Activated CD4-positive, alpha-beta T cell treated with anti-CD3 and anti-CD28 coated beads for 36 hours (primary cell): ENCODE data around the gene DYNC1LI1. TPM values are rescaled to one million over a fixed set of nuclear protein-coding genes. Genes with fewer than 3 reads are reported as not detected.

Source experiments
- ATAC-seq: fragments of 200-7000 bp; cut with Tn5 transposase; one replicate; pipeline ENCODE4 v1.10.0; 2021; ENCODE audit warnings: mild to moderate bottlenecking, moderate library complexity
- CTCF ChIA-PET: fragments of 350-600 bp; sonication (Branson Sonifier 250); formaldehyde crosslinking; loops from one replicate; lab custom pipeline; 2021; ENCODE audit warnings: antibody characterized with exemption; lab: Charles Lee
- POLR2A ChIA-PET: fragments of 350-600 bp; sonication (Branson Sonifier 250); formaldehyde crosslinking; loops from one replicate; lab custom pipeline; 2021; ENCODE audit warnings: antibody characterized with exemption, inconsistent platforms; lab: Charles Lee
- DNase-seq: peaks from one replicate; pipeline ENCODE4 v3.0.0-alpha.2; 2020
- H3K27ac Mint-ChIP-seq: one replicate; pipeline ENCODE4 v1.8.0; 2021; ENCODE audit warnings: mixed read lengths
- H3K27me3 Mint-ChIP-seq: one replicate; pipeline ENCODE4 v1.8.0; 2021; ENCODE audit warnings: mixed read lengths
- H3K36me3 Mint-ChIP-seq: one replicate; pipeline ENCODE4 v1.8.0; 2021; ENCODE audit warnings: low read depth, mixed read lengths
- H3K4me1 Mint-ChIP-seq: one replicate; pipeline ENCODE4 v1.8.0; 2021; ENCODE audit warnings: mixed read lengths
- H3K4me3 Mint-ChIP-seq: one replicate; pipeline ENCODE4 v1.8.0; 2021; ENCODE audit warnings: mild to moderate bottlenecking, moderate library complexity, mixed read lengths
- H3K9me3 Mint-ChIP-seq: one replicate; pipeline ENCODE4 v1.8.0; 2021; ENCODE audit warnings: low read depth, mixed read lengths
- intact Hi-C, 2 experiments: fragments of 100-400 bp; cut with DNase I in 1 of 2; cut with micrococcal nuclease in 1 of 2; formaldehyde crosslinking; loops; one replicate each; pipeline versions ENCODE4 v1.14.2 to v1.15.1; 2022 to 2024; cut with DNase I, micrococcal nuclease
- total RNA-seq, 2 experiments: library from RNA; stranded (reverse); gene quantifications; one replicate each; pipeline ENCODE4 v1.2.3, GENCODE V29; 2021

The DYNC1LI1 gene
- total RNA-seq, 2 experiments from 2014 or later: 31.8 to 31.9 TPM

DNA sequence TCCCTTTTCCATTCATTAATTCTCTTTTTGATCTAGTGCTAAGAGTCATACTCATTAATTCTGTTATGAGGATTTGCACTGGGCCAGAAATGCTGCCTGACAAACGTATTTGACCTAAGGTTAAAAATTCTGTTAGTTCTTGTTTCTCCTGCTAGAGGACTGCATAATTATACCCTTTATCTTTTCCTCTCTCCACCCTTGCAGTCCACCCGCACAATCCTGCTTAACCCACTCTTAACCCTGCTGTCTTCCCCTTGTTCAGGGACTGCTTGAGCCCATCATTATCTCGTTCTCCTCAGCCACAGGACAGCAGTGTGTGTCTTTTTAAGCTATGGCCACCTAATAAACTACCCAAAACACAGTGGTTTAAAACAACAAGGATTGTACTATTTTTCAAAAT lies 31.1 kb upstream of the DYNC1LI1 start:
- no peak for ATAC-seq
- H3K4me3 Mint-ChIP-seq: no peak overlapping the region
- H3K36me3 Mint-ChIP-seq: no peaks in the 10 kb centered on the region

DNA sequence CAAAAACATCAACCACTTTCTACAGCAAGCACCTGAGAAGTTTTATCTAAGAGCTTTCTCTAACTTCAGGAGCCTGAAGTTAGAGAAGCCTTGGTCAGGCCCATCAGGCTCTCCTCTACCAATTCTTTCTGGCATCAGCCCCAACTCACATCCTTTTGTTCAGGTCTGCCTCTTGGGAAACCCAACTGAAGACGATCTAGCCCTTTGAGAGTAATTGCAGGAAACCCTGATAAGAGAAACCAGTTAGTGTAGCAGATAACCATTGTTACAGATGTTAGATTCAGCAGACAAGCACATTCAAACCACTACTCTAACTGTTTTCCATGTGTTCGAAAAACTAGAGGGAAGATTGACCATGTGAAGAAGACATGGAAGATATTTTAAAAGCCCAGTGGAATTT lies 27.0 kb upstream of the DYNC1LI1 start:
- CTCF ChIA-PET: interaction anchor here (0.7 to 0.8 kb wide), 2 partner anchors 13 to 85 kb away, joined by 3 read pairs; no protein-coding TSS in a partner anchor
- H3K27ac Mint-ChIP-seq: no peak overlapping the region
- H3K4me1 Mint-ChIP-seq: no peaks in the 10 kb centered on the region
- intact Hi-C loops: no loop called here
- H3K9me3 Mint-ChIP-seq: no peaks in the 10 kb centered on the region
- ATAC-seq: no peak
- POLR2A ChIA-PET: no interaction called here
- peaks cover 8% of the 10 kb centered on the region for H3K27me3 Mint-ChIP-seq
- DNase-seq: no peak
- H3K4me3 Mint-ChIP-seq: no peak overlapping the region
- H3K36me3 Mint-ChIP-seq: no peaks in the 10 kb centered on the region

More for the DNA sequence above, 31.1 kb upstream of the DYNC1LI1 start:
- DNase-seq: no peak
- POLR2A ChIA-PET: no interaction called here
- Mint-ChIP-seq H3K27me3 (peaks cover 5% of the 10 kb centered on the region), H3K27ac (no peak overlapping the region), H3K9me3 (no peaks in the 10 kb centered on the region), H3K4me1 (no peaks in the 10 kb centered on the region)
- intact Hi-C loops: no loop called here
- CTCF ChIA-PET: interaction anchor here (1.4 kb wide), 1 partner anchor 11 kb away, joined by 3 read pairs; no protein-coding TSS in a partner anchor

DNA sequence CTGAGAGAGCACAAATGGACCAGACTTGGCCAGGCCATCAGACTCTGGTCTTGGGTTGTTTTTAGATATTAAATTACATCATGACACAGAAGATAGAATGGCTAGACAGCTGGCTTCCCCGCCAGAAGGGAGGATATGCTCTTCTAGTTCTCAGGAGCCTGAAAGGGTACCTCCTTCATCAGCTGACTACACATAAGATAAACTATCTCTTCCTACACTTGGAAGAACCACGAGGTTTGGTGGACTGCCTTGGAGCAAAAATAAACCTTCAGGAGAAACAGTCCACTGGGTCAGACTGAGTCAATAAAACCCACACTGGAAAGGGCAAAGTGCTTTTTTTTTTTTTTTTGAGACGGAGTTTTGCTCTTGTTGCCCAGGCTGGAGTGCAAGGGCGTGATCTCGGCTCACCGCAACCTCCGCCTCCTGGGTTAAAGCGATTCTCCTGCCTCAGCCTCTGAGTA lies 26.3 kb upstream of the DYNC1LI1 start:
- Mint-ChIP-seq H3K4me3 (no peak overlapping the region), H3K9me3 (no peaks in the 10 kb centered on the region), H3K27me3 (peaks cover 8% of the 10 kb centered on the region), H3K27ac (no peak overlapping the region), H3K36me3 (no peaks in the 10 kb centered on the region), H3K4me1 (no peaks in the 10 kb centered on the region)
- intact Hi-C loops: no loop called here
- CTCF ChIA-PET: no interaction called here
- POLR2A ChIA-PET: no interaction called here
- DNase-seq (no peak), ATAC-seq (no peak)

DNA sequence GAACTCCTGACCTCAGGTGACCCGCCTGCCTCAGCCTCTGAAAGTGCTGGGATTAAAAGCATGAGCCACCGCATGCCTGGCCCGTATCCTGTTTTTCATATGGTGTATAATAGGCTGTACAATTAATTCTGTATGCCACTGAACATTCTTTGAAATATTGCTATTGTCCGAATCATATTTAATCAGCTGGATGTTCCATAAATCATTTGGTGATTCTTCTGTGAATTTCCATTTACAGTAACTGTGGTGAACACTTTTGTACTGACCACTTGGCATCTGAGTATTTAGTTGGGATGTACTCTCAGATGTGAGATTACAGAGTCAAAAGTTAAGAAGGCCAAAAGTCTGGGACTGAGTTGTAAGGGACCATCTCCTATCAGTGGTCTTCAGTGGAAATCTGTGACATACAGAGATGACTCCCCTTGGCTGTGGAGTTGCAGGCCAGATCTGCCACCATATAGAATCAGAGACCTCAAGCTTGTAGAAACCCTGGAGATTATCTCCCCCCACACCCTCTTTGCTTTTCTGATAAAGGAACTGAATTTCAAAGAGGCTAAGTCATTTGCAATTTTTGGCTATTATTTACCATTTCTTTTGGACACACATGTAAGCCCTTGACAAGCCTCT lies 25.7 kb upstream of the DYNC1LI1 start:
- ATAC-seq (no peak), DNase-seq (no peak)
- POLR2A ChIA-PET: no interaction called here
- Mint-ChIP-seq H3K27ac (no peak overlapping the region), H3K4me1 (no peaks in the 10 kb centered on the region), H3K4me3 (no peak overlapping the region), H3K27me3 (peaks cover 5% of the 10 kb centered on the region), H3K36me3 (no peaks in the 10 kb centered on the region), H3K9me3 (no peaks in the 10 kb centered on the region)
- intact Hi-C loops: no loop called here
- CTCF ChIA-PET: no interaction called here

DNA sequence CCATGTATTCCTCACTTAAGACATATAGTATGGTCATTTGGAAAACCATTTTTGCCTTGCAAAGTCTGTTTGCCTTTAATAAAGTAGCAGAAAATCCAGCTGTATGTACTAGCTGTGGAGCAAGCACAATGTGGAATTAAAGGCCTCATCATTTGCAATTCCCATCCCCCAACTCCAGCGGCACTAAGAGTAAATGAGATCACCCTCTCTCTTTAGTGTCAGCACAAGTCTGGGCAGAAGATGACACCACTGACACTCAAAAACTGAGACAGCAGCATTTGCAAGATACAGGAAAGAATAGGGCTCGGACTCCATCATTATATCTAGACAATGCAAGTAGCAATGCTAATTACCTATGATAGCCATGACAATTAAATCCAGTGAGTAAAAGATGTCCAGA lies 24.7 kb upstream of the DYNC1LI1 start:
- peaks cover 2% of the 10 kb centered on the region for H3K27me3 Mint-ChIP-seq
- H3K4me1 Mint-ChIP-seq: no peaks in the 10 kb centered on the region
- H3K9me3 Mint-ChIP-seq: no peaks in the 10 kb centered on the region
- no peak for ATAC-seq
- no peak overlapping the region for H3K4me3 Mint-ChIP-seq
- DNase-seq: no peak
- no peak overlapping the region for H3K27ac Mint-ChIP-seq
- POLR2A ChIA-PET: no interaction called here
- no peaks in the 10 kb centered on the region for H3K36me3 Mint-ChIP-seq
- CTCF ChIA-PET: interaction anchor here (0.6 kb wide), 1 partner anchor 242 kb away, joined by 4 read pairs; no protein-coding TSS in a partner anchor
- intact Hi-C loops: no loop called here

DNA sequence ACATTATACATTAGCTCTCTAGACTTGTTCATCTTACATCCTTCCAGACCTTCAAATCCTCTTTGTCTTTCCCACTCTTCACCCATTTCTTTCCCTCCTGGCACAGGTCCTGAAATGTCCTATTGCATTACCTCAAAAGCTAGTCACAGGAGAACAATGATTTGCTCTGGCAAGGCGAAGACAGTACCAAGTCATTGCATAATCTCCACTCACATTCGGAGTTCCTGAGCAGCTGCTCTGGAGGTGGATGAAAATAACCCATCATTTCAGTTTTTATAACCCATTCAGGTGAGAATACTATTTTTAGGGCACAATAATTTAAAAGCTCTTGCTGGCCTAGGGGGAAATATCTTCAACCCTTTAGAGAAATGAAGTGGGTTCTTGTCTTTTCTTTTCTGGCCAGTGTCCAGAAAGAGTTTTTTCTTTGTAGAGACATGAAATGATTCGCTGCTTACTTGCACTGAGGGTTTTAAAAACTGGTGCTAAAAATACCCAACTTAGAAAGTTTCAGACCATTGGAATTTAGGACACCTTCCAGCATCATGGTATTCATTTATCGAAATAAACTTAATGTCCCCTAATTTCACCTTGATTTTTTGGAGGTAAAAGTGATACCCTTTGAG lies 23.4 kb upstream of the DYNC1LI1 start:
- H3K4me1 Mint-ChIP-seq: no peaks in the 10 kb centered on the region
- H3K36me3 Mint-ChIP-seq: no peaks in the 10 kb centered on the region
- H3K27me3 Mint-ChIP-seq: peaks cover 2% of the 10 kb centered on the region
- ChIA-PET CTCF (interaction anchor here (0.6 kb wide), 1 partner anchor 321 kb away, joined by 5 read pairs; no protein-coding TSS in a partner anchor), POLR2A (no interaction called here)
- H3K27ac Mint-ChIP-seq: no peak overlapping the region
- no peaks in the 10 kb centered on the region for H3K9me3 Mint-ChIP-seq
- no peak for DNase-seq
- no peak overlapping the region for H3K4me3 Mint-ChIP-seq
- ATAC-seq: no peak
- intact Hi-C loops: no loop called here

DNA sequence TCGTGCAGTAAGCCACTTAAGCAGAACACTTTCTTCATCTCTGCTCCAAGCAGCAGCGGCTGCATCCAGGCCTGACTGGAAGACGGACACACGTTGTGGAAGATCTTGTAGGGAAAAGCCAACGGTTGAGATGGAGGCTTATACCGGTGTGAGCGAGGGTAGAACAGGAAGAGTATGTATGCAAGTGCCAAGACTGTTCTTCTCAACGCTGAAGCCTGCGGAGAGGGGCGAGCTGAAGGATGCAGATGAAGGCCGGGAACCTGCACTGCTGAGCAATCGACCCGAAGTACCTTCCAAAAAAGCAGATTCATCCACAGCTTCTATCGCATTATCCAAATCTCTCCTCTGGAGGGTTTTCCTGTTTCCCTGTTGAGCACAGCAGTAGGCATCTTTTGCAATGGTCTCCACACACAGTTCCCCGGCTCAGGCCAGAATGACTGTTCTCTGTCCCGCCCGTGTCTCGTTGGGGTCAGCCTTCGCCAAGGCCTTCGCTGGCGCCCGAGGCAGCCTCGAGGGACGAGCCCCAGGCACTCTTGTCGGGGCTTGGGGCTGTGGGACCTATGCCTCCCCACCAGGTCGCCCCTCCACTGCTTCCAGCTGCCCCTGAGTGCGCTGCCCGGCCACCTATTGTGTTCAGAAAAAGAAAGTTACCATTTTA lies 22.2 kb upstream of the DYNC1LI1 start:
- Mint-ChIP-seq H3K4me3 (no peak overlapping the region), H3K27me3 (peaks cover 2% of the 10 kb centered on the region), H3K36me3 (no peaks in the 10 kb centered on the region), H3K4me1 (no peaks in the 10 kb centered on the region), H3K27ac (no peak overlapping the region), H3K9me3 (no peaks in the 10 kb centered on the region)
- ChIA-PET POLR2A (no interaction called here), CTCF (interaction anchor here (0.6 to 0.7 kb wide), 3 partner anchors 83 to 323 kb away, joined by 3 to 5 read pairs (median 3); no protein-coding TSS in a partner anchor)
- intact Hi-C loops: no loop called here
- ATAC-seq (no peak), DNase-seq (no peak)

DNA sequence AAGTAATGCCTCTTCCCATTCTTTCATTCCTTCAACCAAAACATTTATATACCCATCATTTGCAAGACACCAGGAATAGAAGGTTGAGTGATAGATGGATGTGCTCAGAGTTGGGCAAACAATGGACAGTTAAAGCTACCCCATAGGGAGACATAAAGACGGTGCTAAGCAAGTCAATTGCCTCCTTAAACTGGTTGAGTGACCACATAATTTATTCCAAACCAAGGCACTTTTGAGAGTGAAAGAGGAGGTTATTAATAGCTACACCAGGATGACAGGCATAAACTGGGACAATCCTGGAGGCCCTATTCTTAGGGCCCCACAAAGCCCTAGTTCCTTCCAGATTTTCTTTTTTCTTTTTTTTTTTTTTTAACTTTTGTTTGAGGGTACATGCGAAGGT lies 21.4 kb upstream of the DYNC1LI1 start:
- POLR2A ChIA-PET: no interaction called here
- no peaks in the 10 kb centered on the region for H3K9me3 Mint-ChIP-seq
- H3K4me3 Mint-ChIP-seq: no peak overlapping the region
- H3K27ac Mint-ChIP-seq: no peak overlapping the region
- no peaks in the 10 kb centered on the region for H3K36me3 Mint-ChIP-seq
- H3K4me1 Mint-ChIP-seq: no peaks in the 10 kb centered on the region
- no peak for ATAC-seq
- CTCF ChIA-PET: interaction anchor here (0.7 kb wide), 1 partner anchor 82 kb away, joined by 3 read pairs; no protein-coding TSS in a partner anchor
- intact Hi-C loops: no loop called here
- no peak for DNase-seq
- H3K27me3 Mint-ChIP-seq: peaks cover 2% of the 10 kb centered on the region

DNA sequence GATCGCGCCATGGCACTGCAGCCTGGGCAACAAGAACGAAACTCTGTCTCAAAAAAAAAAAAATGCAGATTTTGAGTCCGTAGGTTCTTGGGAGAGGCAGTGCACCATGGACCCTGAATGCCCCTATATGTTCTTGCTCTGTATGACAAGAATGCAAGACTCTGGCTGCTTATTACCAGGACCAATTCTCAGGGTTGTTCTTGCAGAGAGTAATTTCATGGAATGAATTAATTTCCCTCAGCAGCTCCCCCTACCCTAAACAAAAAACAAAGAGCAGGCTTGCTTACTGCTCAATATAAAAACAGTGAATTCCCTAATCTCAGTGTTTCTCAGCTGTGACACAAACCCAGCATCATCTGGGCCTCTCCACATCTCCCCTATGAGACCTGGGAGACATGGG lies 20.5 kb upstream of the DYNC1LI1 start:
- no peak for ATAC-seq
- H3K4me1 Mint-ChIP-seq: no peaks in the 10 kb centered on the region
- POLR2A ChIA-PET: no interaction called here

DNA sequence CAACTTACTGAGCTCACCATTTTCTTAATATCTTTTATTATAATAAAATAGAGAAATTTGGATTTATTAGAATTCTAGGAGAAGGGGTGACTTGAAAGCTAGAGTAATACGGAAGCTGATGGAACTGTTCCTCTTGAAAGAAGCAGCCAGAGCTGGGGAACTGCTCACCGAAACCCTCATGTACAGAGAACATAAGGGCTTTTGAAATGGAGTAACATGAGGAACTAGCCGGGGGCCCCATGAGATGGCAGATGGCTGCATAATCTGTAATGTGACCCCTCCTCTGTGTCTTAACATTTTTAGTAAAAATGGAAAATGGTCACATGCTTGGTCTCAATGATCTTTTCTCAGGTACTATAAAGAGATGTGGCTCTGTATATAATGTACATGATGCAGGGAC lies 15.7 kb upstream of the DYNC1LI1 start:
- Mint-ChIP-seq H3K4me1 (no peaks in the 10 kb centered on the region), H3K36me3 (no peaks in the 10 kb centered on the region), H3K27me3 (no peaks in the 10 kb centered on the region), H3K9me3 (no peaks in the 10 kb centered on the region), H3K4me3 (no peak overlapping the region), H3K27ac (no peak overlapping the region)
- ChIA-PET POLR2A (interaction anchor here (0.6 kb wide), 1 partner anchor 12 kb away, joined by 3 read pairs; no protein-coding TSS in a partner anchor), CTCF (no interaction called here)
- intact Hi-C loops: no loop called here
- DNase-seq: no peak
- no peak for ATAC-seq

More for the DNA sequence above, 20.5 kb upstream of the DYNC1LI1 start:
- Mint-ChIP-seq H3K27me3 (peaks cover 2% of the 10 kb centered on the region), H3K9me3 (no peaks in the 10 kb centered on the region), H3K27ac (no peak overlapping the region), H3K4me3 (no peak overlapping the region), H3K36me3 (no peaks in the 10 kb centered on the region)
- intact Hi-C loops: no loop called here
- CTCF ChIA-PET: interaction anchor here (0.6 kb wide), 1 partner anchor 132 kb away, joined by 3 read pairs; no protein-coding TSS in a partner anchor
- no peak for DNase-seq

DNA sequence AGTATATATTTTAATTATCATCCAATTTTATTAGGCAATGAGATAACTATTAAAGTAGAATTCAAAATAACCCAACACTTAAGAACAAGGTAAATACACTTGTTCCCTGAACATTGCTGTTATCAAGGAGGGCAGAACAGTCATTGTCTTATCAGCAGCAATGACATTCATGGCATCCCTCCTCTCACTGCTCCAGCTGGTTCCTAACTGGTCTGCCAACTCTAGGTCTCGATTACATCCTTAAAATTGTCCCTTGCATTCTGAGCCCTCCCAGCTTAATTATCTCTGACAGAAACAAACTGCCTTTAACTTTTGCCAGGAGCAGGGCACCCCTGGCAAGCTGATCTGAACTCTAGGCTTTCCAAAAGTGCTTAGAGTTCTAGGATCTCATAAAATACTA lies 14.0 kb upstream of the DYNC1LI1 start:
- DNase-seq: no peak
- Mint-ChIP-seq H3K4me3 (no peak overlapping the region), H3K27ac (no peak overlapping the region), H3K4me1 (no peaks in the 10 kb centered on the region), H3K27me3 (no peaks in the 10 kb centered on the region), H3K36me3 (no peaks in the 10 kb centered on the region), H3K9me3 (no peaks in the 10 kb centered on the region)
- ATAC-seq: no peak
- CTCF ChIA-PET: interaction anchor here (0.8 to 1.6 kb wide), 2 partner anchors 13 to 15 kb away, joined by 3 to 4 read pairs; partner anchors contain the start of gene DYNC1LI1
- POLR2A ChIA-PET: no interaction called here
- intact Hi-C loops: no loop called here
